ENCODE measurements around the gene CYB561D2. TPM values are rescaled to one million over a fixed set of nuclear protein-coding genes. Genes with fewer than 3 reads are reported as not detected.
A peak's percentile ranks its signal among the peaks of the same experiment; 100 is the strongest.

CYB561D2 gene
- total and polyA plus RNA-seq, 2 donors (not counting 3 experiments of a cell fraction or from before 2014, with no cell fraction given) = 13.6 to 46.0 TPM

DNA sequence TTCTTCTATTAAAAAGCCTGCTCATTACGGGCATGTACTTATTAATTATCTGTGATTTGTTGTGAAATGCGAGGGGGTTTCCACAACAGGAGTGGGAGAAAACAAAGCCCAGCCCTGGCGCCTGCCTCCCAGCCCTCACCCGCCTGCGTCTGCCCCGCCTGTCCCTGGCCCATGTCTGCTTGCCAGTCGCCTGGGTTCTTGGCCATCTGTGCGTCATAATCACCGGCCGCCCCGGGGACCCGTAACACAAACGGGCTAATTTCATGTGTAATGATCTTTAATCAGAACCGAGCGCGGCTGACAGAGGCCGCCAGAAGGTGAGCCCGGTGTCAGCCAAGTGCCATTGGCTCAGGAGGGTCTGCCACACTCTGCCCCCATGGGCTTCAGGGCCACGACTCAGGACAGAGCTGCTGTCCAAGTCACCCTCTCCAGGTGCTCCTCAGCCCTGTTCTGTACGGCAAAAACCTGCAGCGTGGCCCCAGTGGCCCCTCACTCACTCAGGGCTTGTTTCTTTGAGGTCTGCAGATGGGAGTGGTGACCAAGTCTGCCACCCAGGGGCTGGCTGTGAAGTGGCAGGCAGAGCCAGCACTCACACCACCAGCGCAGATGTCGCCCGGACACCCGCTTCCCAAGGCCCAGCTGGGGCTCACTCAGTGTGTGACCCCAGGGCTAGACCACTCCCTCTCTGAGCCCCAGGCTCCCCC is 37.5 kb downstream of the CYB561D2 start:
- FAIRE-seq (no peak), DNase-seq (ENCODE audit: low read depth, low spot score) (no peak)
- Histone ChIP-seq H3K36me3 (ENCODE audit: control insufficient read depth in 2 of 2, extremely low read depth in 1 of 2, insufficient read depth in 2 of 2, low read length in 2 of 2) (no peaks in the 10 kb centered on the region), H3K9me1 (replicated peaks; ENCODE audit: control insufficient read depth, extremely low read depth, insufficient read depth, low read length) (no peaks in the 10 kb centered on the region), H3K4me3 (replicated peaks in 1 of 3; ENCODE audit: insufficient read depth in 1 of 3, low read depth in 1 of 3, low read length in 3 of 3) (no peak overlapping the region), H2AFZ (ENCODE audit: low read depth, low read length) (no peak overlapping the region), H3K4me1 (ENCODE audit: control insufficient read depth, extremely low read depth, insufficient read depth, low read length) (no peaks in the 10 kb centered on the region), H3K79me2 (ENCODE audit: control insufficient read depth, insufficient read depth, low read length) (no peaks in the 10 kb centered on the region), H3K4me2 (ENCODE audit: insufficient read depth, low read length) (no peak overlapping the region), H3K27me3 (ENCODE audit: control insufficient read depth in 2 of 2, insufficient read depth in 2 of 2, low read length in 2 of 2) (no peaks in the 10 kb centered on the region), H3K9me3 (replicated peaks; ENCODE audit: control insufficient read depth, insufficient read depth, low read length) (no peaks in the 10 kb centered on the region), H3K9ac (replicated peaks; ENCODE audit: extremely low read depth, insufficient read depth, low read length) (no peak overlapping the region), H3K27ac (ENCODE audit: insufficient read depth, low read depth, low read length) (no peak overlapping the region), H4K20me1 (replicated peaks; ENCODE audit: control insufficient read depth, extremely low read depth, insufficient read depth, low read length) (no peaks in the 10 kb centered on the region)
- no TSS peak for BruUV-seq (replicated peaks)
- dilution Hi-C loops (cut with MboI; ENCODE audit: extremely low pct_ligation_motif_present, low sequenced_read_pairs) = no loop called here
- ChIA-PET CTCF (interaction anchor here (1.2 kb wide), 1 partner anchor 18 kb away, joined by 5 read pairs; no protein-coding TSS in a partner anchor), POLR2A (no interaction called here)
- intact Hi-C loops (cut with micrococcal nuclease) = loop anchor here (1.0 kb wide), 1 partner anchor 41 kb away; no protein-coding TSS in a partner anchor
- no peak for TF ChIP-seq POLR2AphosphoS5 (IDR thresholded peaks at IDR 0.05; ENCODE audit: insufficient read depth, low read depth, low read length)
- TF ChIP-seq, protein P1, sequence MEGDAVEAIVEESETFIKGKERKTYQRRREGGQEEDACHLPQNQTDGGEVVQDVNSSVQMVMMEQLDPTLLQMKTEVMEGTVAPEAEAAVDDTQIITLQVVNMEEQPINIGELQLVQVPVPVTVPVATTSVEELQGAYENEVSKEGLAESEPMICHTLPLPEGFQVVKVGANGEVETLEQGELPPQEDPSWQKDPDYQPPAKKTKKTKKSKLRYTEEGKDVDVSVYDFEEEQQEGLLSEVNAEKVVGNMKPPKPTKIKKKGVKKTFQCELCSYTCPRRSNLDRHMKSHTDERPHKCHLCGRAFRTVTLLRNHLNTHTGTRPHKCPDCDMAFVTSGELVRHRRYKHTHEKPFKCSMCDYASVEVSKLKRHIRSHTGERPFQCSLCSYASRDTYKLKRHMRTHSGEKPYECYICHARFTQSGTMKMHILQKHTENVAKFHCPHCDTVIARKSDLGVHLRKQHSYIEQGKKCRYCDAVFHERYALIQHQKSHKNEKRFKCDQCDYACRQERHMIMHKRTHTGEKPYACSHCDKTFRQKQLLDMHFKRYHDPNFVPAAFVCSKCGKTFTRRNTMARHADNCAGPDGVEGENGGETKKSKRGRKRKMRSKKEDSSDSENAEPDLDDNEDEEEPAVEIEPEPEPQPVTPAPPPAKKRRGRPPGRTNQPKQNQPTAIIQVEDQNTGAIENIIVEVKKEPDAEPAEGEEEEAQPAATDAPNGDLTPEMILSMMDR (IDR thresholded peaks at IDR 0.05; ENCODE audit: extremely low read depth in 1 of 2, insufficient read depth in 1 of 2, low read depth in 1 of 2, low read length in 2 of 2) = peak; percentile 4 to 34

DNA sequence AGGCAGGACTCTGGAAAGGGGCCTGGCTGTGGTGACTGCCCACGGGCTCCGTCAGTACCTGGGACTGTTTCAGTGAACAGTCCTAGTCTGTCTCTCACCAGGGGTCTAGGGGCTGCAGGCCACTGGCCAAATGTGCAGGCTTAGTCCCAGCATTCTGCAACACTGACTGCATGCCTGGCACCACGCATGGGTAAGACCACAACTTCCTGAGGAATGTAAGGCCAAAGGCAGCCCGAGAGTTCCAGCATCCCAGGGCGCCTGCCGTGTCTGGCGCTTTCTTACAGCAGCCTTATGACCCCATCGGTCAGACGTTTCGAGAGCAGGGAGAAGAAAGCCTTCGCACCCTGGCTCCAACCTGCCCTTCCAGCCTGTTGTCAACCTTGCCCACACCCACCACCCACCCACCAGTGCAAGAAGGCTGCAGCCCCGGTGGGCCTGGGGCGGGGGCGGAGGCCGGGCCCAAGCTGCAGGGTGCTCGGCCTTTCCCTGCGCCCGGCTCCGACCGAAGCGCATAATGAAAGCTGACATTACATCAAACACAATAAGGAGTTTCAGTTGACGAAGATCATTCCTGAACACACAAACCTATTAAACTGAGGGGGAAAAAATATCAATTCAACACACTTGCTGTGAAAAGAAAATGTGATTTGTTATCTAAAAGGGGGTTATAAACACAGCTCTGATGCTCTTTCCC is 38.2 kb downstream of the CYB561D2 start:
- BruUV-seq (replicated peaks) = no TSS peak
- FAIRE-seq = no peak

More for the DNA sequence above, 38.2 kb downstream of the CYB561D2 start:
- H3K4me2 ChIP-seq (ENCODE audit: insufficient read depth, low read length) = no peak overlapping the region
- no peak for DNase-seq (ENCODE audit: low read depth, low spot score)
- no peaks in the 10 kb centered on the region for H4K20me1 ChIP-seq (replicated peaks; ENCODE audit: control insufficient read depth, extremely low read depth, insufficient read depth, low read length)
- H3K36me3 ChIP-seq (ENCODE audit: control insufficient read depth in 2 of 2, extremely low read depth in 1 of 2, insufficient read depth in 2 of 2, low read length in 2 of 2) = no peaks in the 10 kb centered on the region
- no peak overlapping the region for H3K9ac ChIP-seq (replicated peaks; ENCODE audit: extremely low read depth, insufficient read depth, low read length)
- no peaks in the 10 kb centered on the region for H3K79me2 ChIP-seq (ENCODE audit: control insufficient read depth, insufficient read depth, low read length)
- H3K27ac ChIP-seq (ENCODE audit: insufficient read depth, low read depth, low read length) = no peak overlapping the region
- TF ChIP-seq, protein P1 (IDR thresholded peaks at IDR 0.05; ENCODE audit: extremely low read depth in 1 of 2, insufficient read depth in 1 of 2, low read depth in 1 of 2, low read length in 2 of 2) = peak in 1 of 2 donors; percentile 1
- no peak for TF ChIP-seq FOS (IDR thresholded peaks at IDR 0.05; ENCODE audit: borderline replicate concordance, insufficient read depth, low read length)
- TF ChIP-seq GATA2 (IDR thresholded peaks at IDR 0.05; ENCODE audit: insufficient read depth, insufficient read length, low read depth, low read length) = no peak
- TF ChIP-seq POLR2AphosphoS5 (IDR thresholded peaks at IDR 0.05; ENCODE audit: insufficient read depth, low read depth, low read length) = no peak
- no peak for TF ChIP-seq JUN (IDR thresholded peaks at IDR 0.05; ENCODE audit: borderline replicate concordance, insufficient read depth, insufficient read length, low read depth)
- H3K27me3 ChIP-seq (ENCODE audit: control insufficient read depth in 2 of 2, insufficient read depth in 2 of 2, low read length in 2 of 2) = no peaks in the 10 kb centered on the region
- intact Hi-C loops (cut with micrococcal nuclease) = loop anchor here (1.0 kb wide), 1 partner anchor 42 kb away; no protein-coding TSS in a partner anchor
- H2AFZ ChIP-seq (ENCODE audit: low read depth, low read length) = no peak overlapping the region
- POLR2A ChIA-PET = no interaction called here
- no peaks in the 10 kb centered on the region for H3K4me1 ChIP-seq (ENCODE audit: control insufficient read depth, extremely low read depth, insufficient read depth, low read length)
- no peaks in the 10 kb centered on the region for H3K9me3 ChIP-seq (replicated peaks; ENCODE audit: control insufficient read depth, insufficient read depth, low read length)
- CTCF ChIA-PET = no interaction called here
- no peaks in the 10 kb centered on the region for H3K9me1 ChIP-seq (replicated peaks; ENCODE audit: control insufficient read depth, extremely low read depth, insufficient read depth, low read length)
- no peak overlapping the region for H3K4me3 ChIP-seq (replicated peaks in 1 of 3; ENCODE audit: insufficient read depth in 1 of 3, low read depth in 1 of 3, low read length in 3 of 3)
- dilution Hi-C loops (cut with MboI; ENCODE audit: extremely low pct_ligation_motif_present, low sequenced_read_pairs) = no loop called here
